ENCODE measurements around the gene TEX10. TPM values are rescaled to one million over a fixed set of nuclear protein-coding genes. Genes with fewer than 3 reads are reported as not detected.

Gene TEX10
- total RNA-seq: 10 to 100 TPM; 16.4 to 22.6 (median 17.8) TPM
- polyA plus RNA-seq: 10 to 100 TPM; 11.3 to 15.9 TPM
- long read RNA-seq, donor 1, transcript TEX10-201 (15 exons, 3,074 nt): major isoform, 7 of 36 reads
- long read RNA-seq, donor 1, partial matches to known transcripts: 12 of 36 reads
- long read RNA-seq, donor 1, other reads (novel, unspliced or antisense): 17 of 36 reads
- long read RNA-seq, donor 2, full-length matches to known transcripts: 20 of 55 reads
- long read RNA-seq, donor 2, partial matches to known transcripts: 35 of 55 reads
- long read RNA-seq, donor 2, other reads (novel, unspliced or antisense): 0 of 55 reads
- long read RNA-seq, donor 3, transcript TEX10-201 (15 exons, 3,074 nt): major isoform, 22 of 35 reads
- long read RNA-seq, donor 3, partial matches to known transcripts: 1 of 35 reads
- long read RNA-seq, donor 3, other reads (novel, unspliced or antisense): 12 of 35 reads

DNA sequence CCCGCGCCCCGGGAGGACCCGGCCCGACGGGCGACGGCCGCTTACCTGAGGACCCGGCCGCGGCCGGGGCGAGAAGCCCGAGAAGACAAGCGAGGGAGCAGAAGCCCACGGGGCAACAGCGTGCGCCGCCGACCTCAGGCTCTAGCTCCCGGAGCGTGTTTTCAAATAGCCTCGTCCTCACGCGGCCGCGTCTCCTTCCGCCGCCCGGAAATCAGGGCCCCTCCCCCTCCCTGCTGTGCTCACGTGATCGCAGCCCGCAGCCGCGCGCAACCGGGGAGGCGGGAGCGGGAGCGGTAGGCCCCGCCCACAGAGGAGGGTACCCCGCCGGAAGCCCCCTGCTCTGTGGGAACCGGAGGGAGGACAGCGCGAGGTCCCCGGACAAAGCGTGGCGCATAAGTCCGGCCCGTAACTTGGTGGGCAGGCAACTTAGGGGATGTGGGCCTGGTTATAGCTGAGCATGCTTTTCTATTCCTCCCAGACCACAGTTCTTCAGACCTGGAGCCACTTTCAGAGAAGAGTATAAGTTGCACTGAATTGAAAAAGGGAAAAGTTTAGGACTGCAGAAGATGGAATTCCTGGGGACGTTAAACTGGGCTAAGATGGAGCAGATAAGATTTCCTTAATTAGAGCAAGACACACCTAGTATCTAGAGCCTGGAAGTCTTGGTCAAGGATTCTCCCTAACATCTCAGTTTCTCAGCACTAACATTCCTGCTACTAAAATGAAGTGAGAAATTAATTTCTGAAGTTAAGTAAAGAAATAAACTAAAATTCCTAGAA lies at the start of gene TEX10:
TSS of gene TEX10 (minus strand) at position 216 of the 779 bp plus-strand sequence. CDS start 3,579 bp downstream, outside the sequence.
- Histone ChIP-seq H3K4me3 (peak within 1 kb of the TSS; percentile 95), H3K27me3 (no peaks in the 10 kb centered on the region), H3K27ac (peak within 1 kb of the TSS; percentile 52 to 58), H3K36me3 (no peaks in the 10 kb centered on the region), H3K4me1 (ENCODE audit: insufficient read depth) (peaks cover 9% of the 10 kb centered on the region), H3K9me3 (no peaks in the 10 kb centered on the region)
- TF ChIP-seq POLR2A (IDR thresholded peaks at IDR 0.05) (peak; percentile 69), EP300 (IDR thresholded peaks at IDR 0.05) (no peak)
- TF ChIP-seq, protein P1, sequence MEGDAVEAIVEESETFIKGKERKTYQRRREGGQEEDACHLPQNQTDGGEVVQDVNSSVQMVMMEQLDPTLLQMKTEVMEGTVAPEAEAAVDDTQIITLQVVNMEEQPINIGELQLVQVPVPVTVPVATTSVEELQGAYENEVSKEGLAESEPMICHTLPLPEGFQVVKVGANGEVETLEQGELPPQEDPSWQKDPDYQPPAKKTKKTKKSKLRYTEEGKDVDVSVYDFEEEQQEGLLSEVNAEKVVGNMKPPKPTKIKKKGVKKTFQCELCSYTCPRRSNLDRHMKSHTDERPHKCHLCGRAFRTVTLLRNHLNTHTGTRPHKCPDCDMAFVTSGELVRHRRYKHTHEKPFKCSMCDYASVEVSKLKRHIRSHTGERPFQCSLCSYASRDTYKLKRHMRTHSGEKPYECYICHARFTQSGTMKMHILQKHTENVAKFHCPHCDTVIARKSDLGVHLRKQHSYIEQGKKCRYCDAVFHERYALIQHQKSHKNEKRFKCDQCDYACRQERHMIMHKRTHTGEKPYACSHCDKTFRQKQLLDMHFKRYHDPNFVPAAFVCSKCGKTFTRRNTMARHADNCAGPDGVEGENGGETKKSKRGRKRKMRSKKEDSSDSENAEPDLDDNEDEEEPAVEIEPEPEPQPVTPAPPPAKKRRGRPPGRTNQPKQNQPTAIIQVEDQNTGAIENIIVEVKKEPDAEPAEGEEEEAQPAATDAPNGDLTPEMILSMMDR (IDR thresholded peaks at IDR 0.05): peak in 1 of 3 donors; percentile 5
- 0% methylated on average over 49 to 53 of the region's 53 CpGs for WGBS, 3 donors
- DNase-seq: peak; percentile 87 to 93 (median 91)
- intact Hi-C loops (cut with DNase I): no loop called here

DNA sequence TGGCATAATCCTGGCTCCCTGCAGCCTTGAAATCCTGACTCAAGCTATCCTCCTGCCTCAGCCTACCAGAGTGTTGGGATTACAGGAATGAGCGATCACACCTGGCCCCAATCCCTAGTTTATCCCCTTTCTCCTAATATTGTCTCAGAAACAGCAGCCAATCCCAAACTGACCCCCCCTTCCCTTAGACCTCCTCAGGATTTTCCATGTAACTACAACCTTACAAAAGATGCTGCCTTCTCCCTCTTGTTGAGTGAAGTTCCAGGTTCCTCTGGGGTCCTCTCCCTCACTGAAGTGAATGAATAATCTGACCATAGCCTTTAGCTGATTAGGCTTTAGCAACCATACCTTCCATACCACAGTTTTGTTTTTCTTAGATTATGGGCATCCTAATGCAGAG lies 48.3 kb upstream of the TEX10 start:
- Histone ChIP-seq H3K27ac (no peak overlapping the region), H3K9me3 (no peaks in the 10 kb centered on the region), H3K27me3 (no peaks in the 10 kb centered on the region), H3K4me3 (no peak overlapping the region), H3K4me1 (ENCODE audit: insufficient read depth) (no peaks in the 10 kb centered on the region), H3K36me3 (no peaks in the 10 kb centered on the region)
- DNase-seq: no peak
- no peak for TF ChIP-seq EP300 (IDR thresholded peaks at IDR 0.05)
- TF ChIP-seq, protein P1 (IDR thresholded peaks at IDR 0.05): no peak
- TF ChIP-seq POLR2A (IDR thresholded peaks at IDR 0.05): no peak
- WGBS, 3 donors: 87 to 100% (median 97%) methylated on average over 1 of the region's 1 CpG
- intact Hi-C loops (cut with DNase I): no loop called here

DNA sequence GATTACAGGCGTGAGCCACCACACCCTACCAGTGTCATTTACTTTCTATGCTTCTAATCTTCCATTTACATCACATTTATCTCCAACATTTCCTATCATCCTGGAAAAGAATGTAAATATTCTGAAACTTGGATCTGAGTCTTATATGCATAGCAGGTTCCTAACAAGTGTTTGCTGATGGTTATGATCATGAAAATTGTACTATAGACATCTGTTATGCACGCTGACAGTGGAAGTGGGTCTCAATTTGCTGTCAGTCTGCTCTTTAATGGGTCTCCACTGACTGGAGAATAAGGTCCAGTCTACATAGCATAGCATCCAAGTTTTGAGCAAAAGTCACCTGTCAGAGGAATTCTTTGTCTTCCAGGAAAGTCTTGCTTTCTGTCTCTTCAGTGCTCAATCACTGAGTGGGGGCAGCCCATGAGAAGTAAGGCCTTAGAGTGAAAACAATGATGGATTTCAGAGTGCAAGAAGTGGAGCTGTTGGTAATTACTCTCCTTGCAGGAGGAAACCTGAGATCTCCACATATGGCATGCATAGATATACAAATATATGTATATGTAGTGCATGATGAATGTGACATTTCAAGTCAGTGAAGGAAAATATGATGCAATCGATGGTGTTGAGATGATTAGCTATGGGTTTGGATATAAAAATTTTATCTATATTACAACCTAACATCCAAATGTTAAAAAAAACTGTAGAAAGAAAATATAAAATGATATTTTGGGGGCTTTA lies 45.0 kb upstream of the TEX10 start:
- Histone ChIP-seq H3K27me3 (no peaks in the 10 kb centered on the region), H3K4me1 (ENCODE audit: insufficient read depth) (no peaks in the 10 kb centered on the region), H3K9me3 (no peaks in the 10 kb centered on the region), H3K27ac (no peak overlapping the region), H3K4me3 (no peak overlapping the region), H3K36me3 (no peaks in the 10 kb centered on the region)
- TF ChIP-seq EP300 (IDR thresholded peaks at IDR 0.05) (no peak), POLR2A (IDR thresholded peaks at IDR 0.05) (no peak)
- TF ChIP-seq, protein P1 (IDR thresholded peaks at IDR 0.05): no peak
- DNase-seq: no peak
- WGBS, 3 donors: 82 to 88% (median 83%) methylated on average over 3 of the region's 3 CpGs
- intact Hi-C loops (cut with DNase I): no loop called here

DNA sequence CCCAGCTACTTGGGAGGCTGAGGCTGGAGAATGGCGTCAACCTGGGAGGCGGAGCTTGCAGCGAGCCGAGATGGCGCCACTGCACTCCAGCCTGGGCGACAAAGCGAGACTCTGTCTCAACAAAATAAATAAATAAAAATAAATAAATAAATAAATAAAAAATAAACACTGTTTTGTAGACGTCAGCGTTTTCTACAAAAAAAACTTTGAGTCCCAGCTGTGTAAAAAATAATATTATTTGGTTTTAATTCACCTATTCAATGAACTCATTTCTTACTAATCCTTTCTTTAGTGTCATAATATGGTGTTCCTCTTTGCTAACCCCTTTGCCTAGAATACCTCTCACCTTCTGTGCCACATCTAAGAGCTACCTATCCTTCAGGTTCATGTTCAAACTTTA lies 44.0 kb upstream of the TEX10 start:
- Histone ChIP-seq H3K4me1 (ENCODE audit: insufficient read depth) (no peaks in the 10 kb centered on the region), H3K27ac (no peak overlapping the region), H3K4me3 (no peak overlapping the region), H3K27me3 (no peaks in the 10 kb centered on the region), H3K9me3 (no peaks in the 10 kb centered on the region), H3K36me3 (no peaks in the 10 kb centered on the region)
- TF ChIP-seq POLR2A (IDR thresholded peaks at IDR 0.05) (no peak), EP300 (IDR thresholded peaks at IDR 0.05) (no peak)
- TF ChIP-seq, protein P1 (IDR thresholded peaks at IDR 0.05): no peak
- intact Hi-C loops (cut with DNase I): no loop called here
- WGBS, 3 donors: 94 to 96% (median 96%) methylated on average over 9 of the region's 9 CpGs
- DNase-seq: no peak

Measured in ovary (tissue), 10 donors.